GM19239 (cell line): ENCODE measurements around the gene TFDP1.
"Not testable (repeated sequence)": the region's sequence is repeated elsewhere in the genome, so short reads cannot be mapped to it uniquely, and the experiment has no call there.

ENCODE experiments used
- DNase-seq: peaks from one replicate; pipeline ENCODE4 v3.0.0; 2011; ENCODE audit warnings: low spot score; ENCODE audit not compliant: insufficient read length
- FAIRE-seq: peaks from 2 replicates; lab custom pipeline; 2011; peaks lifted over from hg19 to GRCh38; lab: Jason Lieb, UNC

Gene TFDP1

DNA sequence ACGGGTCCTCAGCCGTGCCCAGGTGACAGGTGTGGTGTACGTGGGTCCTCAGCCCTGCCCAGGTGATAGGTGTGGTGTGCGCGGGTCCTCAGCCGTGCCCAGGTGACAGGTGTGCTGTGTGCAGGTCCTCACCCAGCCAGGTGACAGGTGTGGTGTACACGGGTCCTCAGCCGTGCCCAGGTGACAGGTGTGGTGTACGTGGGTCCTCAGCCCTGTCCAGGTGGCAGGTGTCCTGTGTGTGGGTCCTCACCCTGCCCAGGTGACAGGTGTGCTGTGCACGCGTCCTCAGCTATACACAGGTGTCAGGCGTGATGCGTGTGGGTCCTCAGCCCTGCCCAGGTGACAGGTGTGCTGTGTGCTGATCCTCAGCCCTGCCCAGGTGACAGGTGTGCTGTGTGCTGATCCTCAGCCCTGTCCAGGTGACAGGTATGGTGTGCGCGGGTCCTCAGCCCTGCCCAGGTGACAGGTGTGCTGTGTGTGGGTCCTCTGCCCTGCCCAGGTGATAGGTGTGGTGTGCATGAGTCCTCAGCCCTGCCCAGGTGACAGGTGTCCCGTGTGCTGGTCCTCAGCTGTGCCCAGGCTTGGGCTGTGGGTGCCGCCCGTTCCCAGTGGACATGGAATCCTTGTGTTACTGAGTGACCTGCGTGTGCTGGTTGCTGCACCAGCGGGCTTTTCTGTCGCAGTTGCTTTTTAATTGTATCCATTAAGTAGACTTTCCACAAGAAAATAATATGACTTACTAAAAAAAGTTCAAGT is 9.7 kb downstream of the TFDP1 start:
- FAIRE-seq = not testable (repeated sequence)

GRCh38 chr13:113595131-113595530 is 10.6 kb downstream of the TFDP1 start:
- DNase-seq (no peak), FAIRE-seq (no peak)

More for the DNA sequence above, 9.7 kb downstream of the TFDP1 start:
- not testable (repeated sequence) for DNase-seq

GRCh38 chr13:113596321-113597200 is 12.0 kb downstream of the TFDP1 start:
- DNase-seq (no peak), FAIRE-seq (no peak)

- FAIRE-seq = no peak
- no peak for DNase-seq
These were observed 13.0 kb downstream of the TFDP1 start for GRCh38 chr13:113597391-113598080.

GRCh38 chr13:113598081-113598410 is 13.5 kb downstream of the TFDP1 start:
- no peak for FAIRE-seq
- DNase-seq = no peak

DNA sequence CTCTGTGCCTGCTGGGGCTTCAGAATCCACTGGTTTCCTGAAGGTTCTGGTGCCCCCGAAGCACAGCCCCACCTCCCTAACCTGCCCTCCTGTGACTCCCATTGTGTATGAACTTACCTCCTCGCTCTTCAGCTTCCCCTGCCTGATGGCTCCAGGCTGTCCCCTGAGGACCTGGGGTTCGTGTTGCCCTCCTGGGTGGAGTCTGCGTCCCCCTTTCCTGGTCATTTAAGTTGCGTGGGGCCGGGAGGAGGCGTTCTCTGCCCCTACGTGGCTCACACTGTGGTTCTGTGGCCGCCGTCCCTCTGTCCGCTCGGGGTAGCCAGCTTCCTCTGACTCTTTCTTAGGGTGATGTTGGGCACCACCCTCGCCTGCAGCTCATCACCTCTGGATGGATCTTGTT is 13.9 kb downstream of the TFDP1 start:
- FAIRE-seq (no peak), DNase-seq (no peak)

DNA sequence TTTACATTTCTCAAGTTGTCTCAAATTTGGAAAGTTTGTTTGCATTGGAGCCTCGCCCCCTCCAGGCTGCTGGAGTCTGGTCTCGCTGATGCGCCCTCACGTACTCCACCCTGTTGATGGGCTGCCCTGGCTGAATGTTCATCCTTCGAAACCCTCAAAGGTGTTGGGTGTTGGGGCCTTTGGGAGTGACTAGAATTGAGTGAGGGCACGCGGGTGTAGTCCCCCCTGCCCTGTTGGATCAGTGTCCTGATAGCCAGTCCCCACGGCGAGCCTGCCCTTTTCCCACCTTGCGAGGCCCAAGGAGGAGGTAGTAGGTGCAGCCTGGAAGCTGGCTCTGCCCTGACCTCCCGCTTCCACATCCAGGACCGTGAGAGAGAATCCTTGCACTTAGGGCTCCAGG is 14.8 kb downstream of the TFDP1 start:
- FAIRE-seq (no peak), DNase-seq (no peak)

- FAIRE-seq = no peak
These were observed 16.9 kb downstream of the TFDP1 start for GRCh38 chr13:113601166-113602070.

GRCh38 chr13:113602291-113602988 is 17.9 kb downstream of the TFDP1 start:
- DNase-seq (no peak), FAIRE-seq (no peak)

More at GRCh38 chr13:113601166-113602070, 16.9 kb downstream of the TFDP1 start:
- no peak for DNase-seq

GRCh38 chr13:113603116-113603710 is 18.7 kb downstream of the TFDP1 start:
- DNase-seq = no peak
- FAIRE-seq = no peak

DNA sequence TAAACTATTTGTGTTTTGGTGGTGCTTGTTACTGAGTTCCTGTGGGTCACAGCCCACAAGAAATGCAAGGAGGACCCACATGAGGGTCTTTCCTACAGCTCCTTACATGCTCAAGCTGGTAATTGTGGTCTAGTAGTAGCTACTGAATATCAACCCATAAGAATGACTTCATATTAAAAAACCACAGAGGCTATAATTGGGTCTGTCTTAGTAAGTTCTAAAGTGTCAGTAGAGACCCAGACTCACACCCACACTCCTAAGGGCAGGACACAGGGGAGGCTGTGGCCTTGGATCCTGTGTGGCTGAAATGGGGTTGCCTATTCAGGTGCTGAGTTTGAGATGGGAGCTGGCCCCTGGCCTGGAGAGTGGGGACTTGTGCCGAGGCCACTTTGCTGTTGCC is 19.6 kb downstream of the TFDP1 start:
- FAIRE-seq = no peak
- DNase-seq = no peak

- no peak for FAIRE-seq
- DNase-seq = no peak
These were observed 20.9 kb downstream of the TFDP1 start for GRCh38 chr13:113605461-113605860.

DNA sequence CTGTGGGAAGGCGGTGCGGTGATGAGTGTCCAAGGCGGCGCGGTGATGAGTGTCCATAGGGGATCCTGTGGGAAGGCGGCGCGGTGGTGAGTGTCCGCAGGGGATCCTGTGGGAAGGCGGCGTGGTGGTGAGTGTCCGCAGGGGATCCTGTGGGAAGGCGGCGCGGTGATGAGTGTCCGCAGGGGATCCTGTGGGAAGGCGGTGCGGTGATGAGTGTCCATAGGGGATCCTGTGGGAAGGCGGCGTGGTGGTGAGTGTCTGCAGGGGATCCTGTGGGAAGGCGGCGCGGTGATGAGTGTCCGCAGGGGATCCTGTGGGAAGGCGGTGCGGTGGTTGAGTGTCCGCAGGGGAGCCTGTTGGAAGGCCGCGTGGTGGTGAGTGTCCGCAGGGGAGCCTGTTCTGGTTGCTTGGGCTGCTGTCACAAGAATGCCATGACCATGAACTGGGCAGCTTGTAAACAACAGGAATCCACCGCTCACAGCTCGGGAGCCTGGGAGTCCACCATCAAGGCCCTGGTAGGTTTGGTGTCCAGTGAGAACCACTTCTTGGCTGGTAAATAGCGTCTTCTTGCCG is 21.4 kb downstream of the TFDP1 start:
- no peak for FAIRE-seq
- no peak for DNase-seq

- DNase-seq (no peak), FAIRE-seq (no peak)
These were observed 22.7 kb downstream of the TFDP1 start for GRCh38 chr13:113607056-113607888.

GRCh38 chr13:113607889-113608635 is 23.5 kb downstream of the TFDP1 start:
- DNase-seq (no peak), FAIRE-seq (no peak)

- FAIRE-seq (no peak), DNase-seq (no peak)
These were observed 24.5 kb downstream of the TFDP1 start for GRCh38 chr13:113608967-113609533.

DNA sequence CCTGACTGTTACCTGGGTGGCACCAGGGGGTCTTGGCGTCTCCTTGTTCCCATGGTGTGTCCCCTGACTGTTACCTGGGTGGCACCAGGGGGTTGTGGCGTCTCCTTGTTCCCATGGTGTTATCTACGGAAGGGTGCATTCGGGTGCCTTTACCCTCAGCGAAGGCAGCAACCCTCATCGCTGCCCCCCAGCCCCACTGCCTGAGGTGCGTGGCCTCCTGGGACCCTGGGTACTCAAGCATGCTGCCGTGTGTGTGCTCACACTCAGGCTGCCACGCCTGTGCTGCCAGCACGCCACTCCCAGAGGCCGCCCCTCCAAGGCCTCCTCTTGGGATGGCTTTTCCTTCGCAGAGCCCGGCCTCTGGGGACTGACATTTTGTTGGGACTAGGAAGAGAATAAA is 25.1 kb downstream of the TFDP1 start:
- FAIRE-seq = no peak

More for the DNA sequence above, 25.1 kb downstream of the TFDP1 start:
- DNase-seq = no peak
